HFF-Myc (cell line): Measurements from ENCODE around the gene PRSS16.

Source experiments
- DNase-seq: peaks from one replicate; pipeline ENCODE4 v3.0.0-alpha.2; 2011; ENCODE audit warnings: low read depth; ENCODE audit errors: extremely low read depth
- H3K4me3 ChIP-seq: replicated peaks from 2 replicates; pipeline ENCODE4 v1.5.1; 2011; ENCODE audit warnings: low read depth, mild to moderate bottlenecking, control low read depth, low read length
- TF ChIP-seq, protein P1 (sequence below): IDR thresholded peaks from 2 replicates; pipeline ENCODE4 v1.5.1; 2012; ENCODE audit warnings: mild to moderate bottlenecking, low read depth, low read length, control low read depth; ENCODE audit errors: missing control alignments

PRSS16 gene

DNA sequence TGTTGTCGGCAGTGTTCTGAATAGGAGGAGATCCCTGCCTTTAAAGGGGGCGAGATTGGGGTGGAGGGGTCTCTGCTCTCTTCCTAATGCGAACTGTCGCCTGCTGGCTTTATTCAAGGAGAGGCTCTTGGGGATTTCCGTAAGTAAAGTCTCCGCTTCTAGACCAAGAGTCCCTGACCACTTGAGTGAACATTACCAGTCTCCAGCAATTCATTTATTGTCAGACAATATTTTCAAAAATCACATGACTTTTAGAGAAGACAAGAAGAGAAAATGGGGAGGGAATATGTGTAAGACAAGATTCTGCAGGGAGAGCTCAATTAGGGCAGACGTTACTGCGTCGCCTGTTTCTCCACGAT, 43.3 kb downstream of the PRSS16 start:
- DNase-seq: no peak
- TF ChIP-seq, protein P1, sequence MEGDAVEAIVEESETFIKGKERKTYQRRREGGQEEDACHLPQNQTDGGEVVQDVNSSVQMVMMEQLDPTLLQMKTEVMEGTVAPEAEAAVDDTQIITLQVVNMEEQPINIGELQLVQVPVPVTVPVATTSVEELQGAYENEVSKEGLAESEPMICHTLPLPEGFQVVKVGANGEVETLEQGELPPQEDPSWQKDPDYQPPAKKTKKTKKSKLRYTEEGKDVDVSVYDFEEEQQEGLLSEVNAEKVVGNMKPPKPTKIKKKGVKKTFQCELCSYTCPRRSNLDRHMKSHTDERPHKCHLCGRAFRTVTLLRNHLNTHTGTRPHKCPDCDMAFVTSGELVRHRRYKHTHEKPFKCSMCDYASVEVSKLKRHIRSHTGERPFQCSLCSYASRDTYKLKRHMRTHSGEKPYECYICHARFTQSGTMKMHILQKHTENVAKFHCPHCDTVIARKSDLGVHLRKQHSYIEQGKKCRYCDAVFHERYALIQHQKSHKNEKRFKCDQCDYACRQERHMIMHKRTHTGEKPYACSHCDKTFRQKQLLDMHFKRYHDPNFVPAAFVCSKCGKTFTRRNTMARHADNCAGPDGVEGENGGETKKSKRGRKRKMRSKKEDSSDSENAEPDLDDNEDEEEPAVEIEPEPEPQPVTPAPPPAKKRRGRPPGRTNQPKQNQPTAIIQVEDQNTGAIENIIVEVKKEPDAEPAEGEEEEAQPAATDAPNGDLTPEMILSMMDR: no peak
- peak overlapping the region; percentile 27 for H3K4me3 ChIP-seq

DNA sequence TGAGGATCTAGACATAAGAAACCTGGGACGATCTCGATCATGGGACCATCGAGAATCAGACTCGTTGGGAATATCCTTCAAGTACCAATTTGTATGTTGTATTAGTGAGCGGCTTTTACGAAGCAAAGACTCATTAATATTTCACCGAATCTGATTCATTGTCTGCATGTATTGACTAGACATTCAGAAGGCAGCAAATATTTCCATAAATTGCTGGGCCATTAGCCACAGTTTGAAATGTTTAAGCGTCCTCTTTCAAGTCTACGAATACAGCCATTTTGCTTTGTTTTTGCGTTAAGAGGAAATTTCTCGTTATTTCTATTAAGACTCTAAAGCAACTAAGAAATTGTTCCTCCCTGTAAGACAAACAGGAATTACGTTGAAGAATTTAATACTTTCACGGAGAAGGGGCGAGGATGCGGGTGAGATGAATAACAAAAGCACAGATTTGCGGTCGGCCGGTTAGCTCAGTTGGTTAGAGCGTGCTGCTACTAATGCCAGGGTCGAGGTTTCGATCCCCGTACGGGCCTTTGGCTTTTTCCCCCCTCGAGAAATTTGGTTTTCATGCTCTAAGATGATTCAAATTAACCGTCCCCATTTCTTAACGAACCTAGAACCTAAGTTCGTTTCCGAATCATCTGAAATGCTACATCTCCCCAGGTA, 46.1 kb downstream of the PRSS16 start:
- DNase-seq: peak; percentile 56
- H3K4me3 ChIP-seq: peak overlapping the region; percentile 16
- TF ChIP-seq, protein P1: no peak

DNA sequence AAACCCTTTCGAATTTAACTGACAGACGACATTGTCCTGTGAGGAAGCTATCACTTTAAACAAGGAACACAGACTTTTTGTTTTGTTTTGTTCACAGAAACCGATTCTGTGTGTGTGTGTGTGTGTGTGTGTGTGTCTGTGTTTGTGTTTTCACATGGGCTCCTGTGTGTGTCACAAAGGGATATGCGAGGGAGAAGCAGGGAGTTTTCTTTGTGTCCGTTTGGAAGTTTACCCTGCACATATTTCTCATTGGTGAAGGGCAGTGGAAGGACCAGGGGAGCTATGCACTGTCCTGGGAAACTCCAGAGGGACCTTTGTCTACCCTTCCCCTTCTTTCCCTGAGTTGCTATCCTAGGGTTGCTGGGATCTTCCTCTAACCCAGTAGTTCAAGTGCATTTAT, 46.9 kb downstream of the PRSS16 start:
- H3K4me3 ChIP-seq: peak overlapping the region; percentile 10; the same call in 1 of the 2 replicates
- DNase-seq: no peak

DNA sequence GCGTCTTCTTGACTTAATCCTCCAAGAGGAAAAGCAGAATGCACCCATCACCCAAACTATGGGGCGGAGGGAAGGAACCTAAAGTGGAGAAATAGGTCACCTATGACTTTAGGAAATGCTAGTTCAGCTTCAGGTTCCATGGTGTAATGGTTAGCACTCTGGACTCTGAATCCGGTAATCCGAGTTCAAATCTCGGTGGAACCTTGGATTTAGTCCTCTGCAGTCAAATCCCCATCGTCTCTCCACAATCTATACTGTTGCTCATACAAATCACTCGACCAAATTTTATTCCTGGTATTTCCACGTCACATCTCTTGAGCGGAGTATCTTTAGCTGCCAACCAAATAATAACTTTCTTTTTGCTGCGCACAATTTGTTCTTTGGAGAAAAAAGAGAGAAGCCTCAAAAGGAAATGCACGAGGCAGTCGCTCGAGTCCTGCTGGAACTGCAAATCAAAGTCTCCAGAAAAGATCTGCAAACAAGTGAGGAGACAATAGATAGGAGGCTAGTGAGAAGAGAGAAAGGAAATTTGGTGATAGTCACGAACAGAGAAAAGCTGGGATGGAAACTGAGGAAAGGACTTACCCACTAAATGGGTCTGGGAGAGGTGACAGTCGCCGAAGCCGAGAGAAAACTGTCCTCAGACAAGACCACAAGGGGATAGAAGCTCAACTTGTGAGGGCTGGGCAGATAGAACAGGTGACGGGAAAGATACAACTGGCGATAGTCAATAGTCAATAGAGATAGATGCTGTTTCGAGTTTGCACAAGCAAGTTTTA, 48.0 kb downstream of the PRSS16 start:
- DNase-seq: peak; percentile 85
- TF ChIP-seq, protein P1: no peak
- peak overlapping the region; percentile 58 for H3K4me3 ChIP-seq

More for the DNA sequence above, 46.9 kb downstream of the PRSS16 start:
- TF ChIP-seq, protein P1: no peak

DNA sequence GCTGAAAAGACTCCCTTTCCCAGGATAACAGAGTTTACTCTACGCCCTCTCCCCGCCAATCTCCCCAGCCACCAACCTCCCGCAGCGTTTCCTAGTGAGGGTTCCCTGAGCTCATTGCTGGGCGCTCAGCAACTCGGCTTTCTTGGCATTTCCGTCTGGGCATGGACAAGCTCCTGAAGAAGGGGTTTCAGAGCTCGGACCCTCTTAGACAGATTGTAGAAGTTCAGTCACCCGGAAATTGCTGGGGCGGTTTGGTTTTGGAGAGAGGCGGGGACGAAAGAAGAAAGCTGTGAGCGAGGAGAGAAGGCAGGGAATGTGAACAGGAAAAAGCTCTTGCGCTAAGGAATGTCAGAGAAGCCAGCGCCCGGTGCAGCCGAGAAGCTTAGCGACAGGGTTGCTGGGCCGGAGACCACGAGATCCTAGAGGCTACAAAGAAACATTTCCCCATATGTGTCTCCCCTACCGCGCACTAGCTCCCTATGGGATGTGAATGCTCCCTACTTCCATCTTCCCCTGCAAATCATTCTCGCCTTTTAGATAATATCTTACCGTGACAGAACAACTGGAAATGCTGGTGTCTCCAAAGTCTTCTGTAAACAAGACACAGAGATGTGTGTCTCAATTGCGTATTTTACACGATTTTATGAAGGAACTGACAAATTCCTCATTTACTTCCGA, 48.7 kb downstream of the PRSS16 start:
- DNase-seq: no peak
- TF ChIP-seq, protein P1: no peak
- peak overlapping the region; percentile 58 for H3K4me3 ChIP-seq

DNA sequence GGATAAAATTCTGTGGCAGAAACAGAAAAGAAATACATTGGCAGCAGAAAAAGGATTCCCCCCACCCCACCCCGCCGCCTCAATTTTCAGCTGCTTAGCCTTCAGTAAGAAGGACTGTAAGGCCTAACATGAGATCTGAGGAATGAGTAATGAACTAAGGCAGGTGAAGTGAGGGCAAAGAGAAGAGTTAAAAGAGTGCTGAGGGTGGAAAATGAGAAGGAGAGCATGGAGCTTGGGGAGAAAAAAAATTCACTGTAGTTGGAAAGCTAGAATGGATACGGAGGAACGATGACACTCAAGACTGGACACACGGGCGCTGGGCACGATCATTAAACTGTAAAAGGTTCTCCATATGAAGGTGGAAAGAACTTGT, 50.0 kb downstream of the PRSS16 start:
- DNase-seq: no peak
- TF ChIP-seq, protein P1: no peak
- H3K4me3 ChIP-seq: peak overlapping the region; percentile 58
